Esophagus muscularis mucosa (tissue), 4 donors: ENCODE measurements around the gene WWOX.

Source experiments
- CTCF ChIP-seq, 3 experiments: fragments of 200-600 bp in 2 of 3; fragments of 450-650 bp in 1 of 3; sonication (generic) in 2 of 3; IDR thresholded peaks; one replicate each; pipeline ENCODE4 v1.5.1; 2017 to 2019; ENCODE audit warnings: antibody characterized with exemption in 3 of 3, mild to moderate bottlenecking in 2 of 3, moderate library complexity in 1 of 3
- EP300 ChIP-seq: sonication (generic); formaldehyde crosslinking; IDR thresholded peaks from one replicate; pipeline ENCODE4 v1.6.1; 2017; ENCODE audit warnings: antibody characterized with exemption
- POLR2AphosphoS5 ChIP-seq, 2 donors: sonication (generic); formaldehyde crosslinking; IDR thresholded peaks; one replicate each; pipeline ENCODE4 v1.6.1; 2017; ENCODE audit warnings: antibody characterized with exemption in 2 of 2

DNA sequence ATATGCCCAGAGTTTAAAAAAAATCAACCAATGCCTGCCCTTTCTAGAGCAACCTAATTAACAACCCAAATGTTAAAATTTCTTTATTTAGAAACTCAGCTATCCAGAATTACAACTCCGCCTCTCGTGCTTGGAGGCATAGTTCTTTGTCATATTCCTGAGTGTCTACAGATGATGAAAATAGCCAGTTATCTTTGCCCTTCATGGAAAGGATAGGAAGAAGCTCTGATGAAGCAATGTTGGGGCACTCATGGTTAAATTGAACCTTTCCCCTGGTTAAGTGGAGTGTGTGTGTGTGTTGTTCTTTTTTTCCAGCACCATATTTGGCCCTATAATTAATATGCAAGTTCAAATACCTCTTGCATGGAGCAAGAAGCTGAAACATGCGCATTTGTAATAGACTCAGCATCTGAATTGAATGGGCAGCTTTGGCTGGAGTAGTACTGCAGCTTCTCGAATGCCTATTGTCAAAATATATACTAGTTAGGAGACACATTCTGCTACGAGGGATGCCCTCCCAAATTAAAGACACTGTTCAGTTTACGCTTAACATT, 506.2 kb downstream of the WWOX start:
- TF ChIP-seq CTCF (IDR thresholded peaks at IDR 0.05) = no peak
- no peak for TF ChIP-seq POLR2AphosphoS5 (IDR thresholded peaks at IDR 0.05)
- no peak for TF ChIP-seq EP300
